Kidney epithelial cell (primary cell): ENCODE data around the gene KCNK3. TPM values are rescaled to one million over a fixed set of nuclear protein-coding genes. Genes with fewer than 3 reads are reported as not detected.

Experiments used
- DNase-seq: peaks from one replicate; pipeline ENCODE4 v3.0.0-alpha.2; 2010; ENCODE audit warnings: low read depth
- H3K27me3 ChIP-seq: 2 replicates; pipeline ENCODE4 v1.6.0; 2011; ENCODE audit warnings: low read length; ENCODE audit not compliant: control insufficient read depth, insufficient read depth
- H3K36me3 ChIP-seq: 2 replicates; pipeline ENCODE4 v1.5.1; 2011; ENCODE audit warnings: low read length; ENCODE audit not compliant: control insufficient read depth, insufficient read depth
- H3K4me3 ChIP-seq: 2 replicates; pipeline ENCODE4 v1.5.1; 2011; ENCODE audit warnings: low read depth, mild to moderate bottlenecking, control low read depth, low read length
- CTCF ChIP-seq: IDR thresholded peaks from 2 replicates; pipeline ENCODE4 v1.5.1; 2011; ENCODE audit warnings: mild to moderate bottlenecking, moderate library complexity, low read length, control low read depth, inconsistent platforms; ENCODE audit not compliant: insufficient read depth, poor library complexity, severe bottlenecking
- total RNA-seq: library from RNA; depleted of rRNA; stranded (reverse); fragments of >200 nt; gene quantifications from 2 replicates; pipeline ENCODE4 v1.2.3, GENCODE V29; 2015

KCNK3 gene
- total RNA-seq = 13.9 and 15.3 TPM in 2 replicates

GRCh38 chr2:26692279-26692896 is at the start of gene KCNK3:
Gene KCNK3, plus strand, starts transcription at chr2:26692722. Its CDS starts 154 bp downstream, at chr2:26692876.
- no peak for TF ChIP-seq CTCF
- no peaks in the 10 kb centered on the region for H3K36me3 ChIP-seq
- no peak for DNase-seq
- H3K27me3 ChIP-seq = peaks cover 16% of the 10 kb centered on the region
- H3K4me3 ChIP-seq = peak within 1 kb of the TSS; percentile 39

GRCh38 chr2:26644188-26644835 is 48.2 kb upstream of the KCNK3 start:
- peaks cover 17% of the 10 kb centered on the region for H3K27me3 ChIP-seq
- DNase-seq = no peak
- no peak for TF ChIP-seq CTCF
- H3K36me3 ChIP-seq = no peaks in the 10 kb centered on the region
- no peak overlapping the region for H3K4me3 ChIP-seq

DNA sequence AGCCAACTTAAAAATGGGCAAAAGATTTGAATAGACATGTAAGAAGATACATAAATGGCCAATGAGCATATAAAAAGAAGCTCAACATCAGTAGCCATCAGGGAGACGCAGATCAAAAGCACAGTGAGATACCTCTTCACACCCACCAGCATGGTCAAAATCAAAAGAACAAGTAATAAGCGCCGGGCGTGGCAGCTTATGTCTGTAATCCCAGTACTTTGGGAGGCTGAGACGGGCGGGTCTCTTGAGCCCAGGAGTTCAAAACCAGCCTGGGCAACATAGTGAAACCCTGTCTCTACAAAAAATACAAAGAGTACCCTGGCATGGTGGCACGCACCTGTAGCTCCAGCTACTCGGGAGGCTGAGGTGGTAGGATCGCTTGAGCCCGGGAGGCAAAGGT is 46.8 kb upstream of the KCNK3 start:
- Histone ChIP-seq H3K27me3 (peaks cover 21% of the 10 kb centered on the region), H3K4me3 (no peak overlapping the region), H3K36me3 (no peaks in the 10 kb centered on the region)
- no peak for DNase-seq
- no peak for TF ChIP-seq CTCF

DNA sequence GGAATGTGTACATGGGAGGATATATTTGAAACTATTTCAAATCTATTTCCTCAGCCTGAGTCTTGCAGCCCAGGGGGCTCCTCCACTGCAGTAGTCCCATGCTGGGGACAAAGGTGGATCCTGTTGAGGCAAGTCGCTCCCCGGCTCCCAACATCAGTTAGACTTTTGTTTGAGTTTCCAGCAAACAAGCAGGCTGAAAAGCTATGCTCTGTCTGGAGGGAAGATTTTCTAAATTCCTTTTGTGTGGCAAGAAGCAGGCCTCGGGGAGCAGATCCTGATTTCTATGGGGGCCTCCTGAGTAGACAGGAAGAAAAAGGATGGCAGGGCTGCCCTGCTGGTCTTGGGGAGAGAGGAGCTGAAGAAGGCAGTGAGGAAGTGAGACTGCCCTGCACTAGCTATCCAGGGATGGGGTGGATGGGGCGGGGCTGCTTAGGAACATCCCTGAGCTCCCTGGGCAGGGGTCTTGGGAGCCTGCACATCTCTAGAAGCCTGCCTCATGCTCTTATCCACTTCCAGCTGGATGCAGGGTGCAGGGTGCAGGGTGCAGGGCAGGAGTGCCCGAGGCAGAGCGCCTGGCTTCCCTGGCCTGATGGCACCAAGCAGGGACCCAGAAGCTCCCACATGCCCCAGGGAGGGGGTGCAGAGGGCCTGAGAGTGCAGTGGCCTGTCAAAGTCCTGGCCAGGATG is 45.4 kb upstream of the KCNK3 start:
- H3K27me3 ChIP-seq = peaks cover 22% of the 10 kb centered on the region
- H3K4me3 ChIP-seq = no peak overlapping the region
- H3K36me3 ChIP-seq = no peaks in the 10 kb centered on the region
- TF ChIP-seq CTCF = no peak
- DNase-seq = no peak

GRCh38 chr2:26647981-26648380 is 44.5 kb upstream of the KCNK3 start:
- Histone ChIP-seq H3K36me3 (no peaks in the 10 kb centered on the region), H3K4me3 (no peak overlapping the region), H3K27me3 (peaks cover 22% of the 10 kb centered on the region)
- TF ChIP-seq CTCF = no peak
- DNase-seq = no peak
